Nephron (organoid): ENCODE data around the gene DSCAM.

Source experiments
- H3K27ac Mint-ChIP-seq, 3 experiments: 2 replicates each; pipeline ENCODE4 v1.8.0; 2020; ENCODE audit warnings: mixed read lengths in 3 of 3, mild to moderate bottlenecking in 2 of 3, moderate library complexity in 1 of 3
- H3K27me3 Mint-ChIP-seq: 2 replicates; pipeline ENCODE4 v1.8.0; 2021; ENCODE audit warnings: low read depth, mild to moderate bottlenecking, moderate library complexity, mixed read lengths
- H3K36me3 Mint-ChIP-seq: 2 replicates; pipeline ENCODE4 v1.8.0; 2020; ENCODE audit warnings: low read depth, mixed read lengths
- H3K4me1 Mint-ChIP-seq: 2 replicates; pipeline ENCODE4 v1.8.0; 2020; ENCODE audit warnings: mixed read lengths
- H3K4me3 Mint-ChIP-seq, 3 experiments: 2 replicates each; pipeline ENCODE4 v1.8.0; 2020; ENCODE audit warnings: mild to moderate bottlenecking in 3 of 3, mixed read lengths in 3 of 3, moderate library complexity in 2 of 3
- H3K9me3 Mint-ChIP-seq: 2 replicates; pipeline ENCODE4 v1.8.0; 2020; ENCODE audit warnings: mixed read lengths
- TF ChIP-seq, protein P1 (sequence below), 3 experiments: fragments of 200-600 bp; sonication (generic); IDR thresholded peaks; one replicate each; pipeline ENCODE4 v1.5.0; 2021; ENCODE audit warnings: antibody characterized with exemption in 3 of 3; ENCODE audit not compliant: unreplicated experiment in 3 of 3

Gene DSCAM

GRCh38 chr21:40194185-40194980 is 652.6 kb downstream of the DSCAM start:
- Mint-ChIP-seq H3K4me1 (peaks cover 13% of the 10 kb centered on the region), H3K27ac (no peak overlapping the region), H3K36me3 (no peaks in the 10 kb centered on the region), H3K27me3 (peaks cover 13% of the 10 kb centered on the region), H3K4me3 (no peak overlapping the region), H3K9me3 (peaks cover 15% of the 10 kb centered on the region)
- TF ChIP-seq, protein P1, sequence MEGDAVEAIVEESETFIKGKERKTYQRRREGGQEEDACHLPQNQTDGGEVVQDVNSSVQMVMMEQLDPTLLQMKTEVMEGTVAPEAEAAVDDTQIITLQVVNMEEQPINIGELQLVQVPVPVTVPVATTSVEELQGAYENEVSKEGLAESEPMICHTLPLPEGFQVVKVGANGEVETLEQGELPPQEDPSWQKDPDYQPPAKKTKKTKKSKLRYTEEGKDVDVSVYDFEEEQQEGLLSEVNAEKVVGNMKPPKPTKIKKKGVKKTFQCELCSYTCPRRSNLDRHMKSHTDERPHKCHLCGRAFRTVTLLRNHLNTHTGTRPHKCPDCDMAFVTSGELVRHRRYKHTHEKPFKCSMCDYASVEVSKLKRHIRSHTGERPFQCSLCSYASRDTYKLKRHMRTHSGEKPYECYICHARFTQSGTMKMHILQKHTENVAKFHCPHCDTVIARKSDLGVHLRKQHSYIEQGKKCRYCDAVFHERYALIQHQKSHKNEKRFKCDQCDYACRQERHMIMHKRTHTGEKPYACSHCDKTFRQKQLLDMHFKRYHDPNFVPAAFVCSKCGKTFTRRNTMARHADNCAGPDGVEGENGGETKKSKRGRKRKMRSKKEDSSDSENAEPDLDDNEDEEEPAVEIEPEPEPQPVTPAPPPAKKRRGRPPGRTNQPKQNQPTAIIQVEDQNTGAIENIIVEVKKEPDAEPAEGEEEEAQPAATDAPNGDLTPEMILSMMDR (IDR thresholded peaks at IDR 0.05; ENCODE audit: unreplicated experiment in 3 of 3): no peak

- Mint-ChIP-seq H3K9me3 (peaks cover 13% of the 10 kb centered on the region), H3K27ac (no peak overlapping the region), H3K27me3 (peaks cover 3% of the 10 kb centered on the region), H3K4me1 (peaks cover 37% of the 10 kb centered on the region), H3K4me3 (no peak overlapping the region), H3K36me3 (no peaks in the 10 kb centered on the region)
- TF ChIP-seq, protein P1 (IDR thresholded peaks at IDR 0.05; ENCODE audit: unreplicated experiment in 3 of 3): no peak
Measured at GRCh38 chr21:40191616-40192015, 655.3 kb downstream of the DSCAM start.

DNA sequence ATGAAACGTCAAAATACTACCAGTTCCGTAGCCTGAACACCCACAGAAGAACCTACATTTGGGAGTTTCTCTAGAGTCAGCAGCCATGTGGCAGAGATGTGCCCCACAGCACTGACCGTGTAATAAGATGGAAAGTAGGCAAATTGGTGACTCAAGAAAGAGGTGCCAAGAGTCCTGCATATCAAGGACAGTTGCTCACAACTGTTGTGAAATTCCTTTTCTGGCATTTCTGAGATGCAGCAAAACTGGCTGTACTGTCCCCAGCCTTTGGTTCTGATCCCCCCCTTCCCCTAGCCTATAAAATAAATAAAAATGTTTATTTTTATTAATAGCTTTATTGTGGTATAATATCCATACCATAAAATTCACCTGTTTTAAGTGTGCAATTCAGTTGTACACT is 655.8 kb downstream of the DSCAM start:
- no peak overlapping the region for H3K27ac Mint-ChIP-seq
- peaks cover 38% of the 10 kb centered on the region for H3K4me1 Mint-ChIP-seq
- H3K36me3 Mint-ChIP-seq: no peaks in the 10 kb centered on the region
- peaks cover 13% of the 10 kb centered on the region for H3K9me3 Mint-ChIP-seq
- TF ChIP-seq, protein P1 (IDR thresholded peaks at IDR 0.05; ENCODE audit: unreplicated experiment in 3 of 3): no peak
- H3K27me3 Mint-ChIP-seq: no peaks in the 10 kb centered on the region
- H3K4me3 Mint-ChIP-seq: no peak overlapping the region

- Mint-ChIP-seq H3K36me3 (no peaks in the 10 kb centered on the region), H3K27me3 (peaks cover 7% of the 10 kb centered on the region), H3K4me3 (peak overlapping the region in 1 of 3 experiments; percentile 11), H3K4me1 (peaks cover 49% of the 10 kb centered on the region), H3K27ac (peak overlapping the region; percentile 58 to 86 (median 59)), H3K9me3 (peaks cover 13% of the 10 kb centered on the region)
- TF ChIP-seq, protein P1 (IDR thresholded peaks at IDR 0.05; ENCODE audit: unreplicated experiment in 3 of 3): no peak
Measured at GRCh38 chr21:40187946-40188654, 658.9 kb downstream of the DSCAM start.

DNA sequence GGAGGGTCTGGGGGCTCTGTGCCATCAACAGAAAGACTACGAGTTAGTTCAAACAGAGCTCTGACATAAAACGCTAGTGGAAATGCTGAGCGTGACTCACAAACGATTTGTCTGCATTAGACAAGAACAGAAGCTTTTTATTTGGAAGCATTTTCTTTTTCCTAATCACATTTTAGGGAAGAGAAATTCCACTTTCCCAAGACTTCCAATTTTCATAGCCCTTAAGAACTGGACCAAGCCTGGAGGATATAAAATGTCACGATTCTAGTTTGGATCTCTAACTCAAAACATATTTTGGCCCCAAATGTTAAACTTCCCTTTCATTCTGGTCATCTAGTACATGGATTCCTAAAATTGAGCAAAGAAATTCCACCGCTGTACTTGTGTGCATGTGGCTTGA is 659.7 kb downstream of the DSCAM start:
- no peak overlapping the region for H3K4me3 Mint-ChIP-seq
- peaks cover 12% of the 10 kb centered on the region for H3K9me3 Mint-ChIP-seq
- peaks cover 7% of the 10 kb centered on the region for H3K27me3 Mint-ChIP-seq
- TF ChIP-seq, protein P1 (IDR thresholded peaks at IDR 0.05; ENCODE audit: unreplicated experiment in 3 of 3): no peak
- peaks cover 49% of the 10 kb centered on the region for H3K4me1 Mint-ChIP-seq
- peak overlapping the region; percentile 58 to 86 (median 59) for H3K27ac Mint-ChIP-seq
- no peaks in the 10 kb centered on the region for H3K36me3 Mint-ChIP-seq
